GM21381 (cell line): Measurements from ENCODE around the gene LAMA2.

Experiments used
- ATAC-seq: cut with Tn5 transposase; IDR thresholded peaks from one replicate; pipeline ENCODE4 v1.9.1; 2021; ENCODE audit warnings: mild to moderate bottlenecking, moderate library complexity; ENCODE audit not compliant: unreplicated experiment

Gene LAMA2

DNA sequence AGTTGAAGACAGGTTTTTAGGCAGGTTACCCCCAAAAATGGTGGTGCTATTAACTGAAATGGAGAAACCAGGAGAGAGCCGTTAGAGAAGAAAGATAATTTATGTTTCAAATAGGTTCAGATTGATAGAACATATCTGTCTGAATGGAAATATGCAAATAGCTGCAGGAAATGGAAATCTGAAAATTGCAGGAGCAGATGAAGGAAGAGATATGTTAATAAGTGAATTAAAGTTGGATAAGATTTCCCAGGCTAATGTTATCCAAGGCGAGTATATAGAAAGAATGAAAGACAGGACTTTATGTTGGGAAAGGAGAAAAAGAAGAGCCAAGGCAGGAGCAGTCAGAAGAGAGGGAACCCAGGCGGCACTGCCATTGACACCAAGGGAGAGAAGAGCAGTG, 461.4 kb downstream of the LAMA2 start:
- ATAC-seq, result no peak

DNA sequence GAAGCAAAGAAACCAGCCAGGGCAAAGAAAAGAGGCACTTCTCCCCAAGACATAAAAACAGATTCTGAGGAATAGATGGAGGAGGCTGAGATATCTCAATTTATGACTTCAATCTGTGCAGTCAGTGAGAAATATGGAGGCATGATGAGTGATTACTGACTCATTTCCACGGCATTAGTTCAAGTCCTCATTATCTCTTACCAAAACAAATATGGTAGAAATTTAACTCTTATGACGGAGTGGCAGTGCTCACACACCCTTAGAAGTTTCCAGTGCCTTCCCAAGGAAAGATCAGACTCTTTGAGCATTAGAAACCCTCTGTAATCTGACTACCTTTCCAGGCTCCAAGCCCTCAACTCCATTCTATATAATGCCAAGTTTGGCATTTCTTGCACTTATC, 463.0 kb downstream of the LAMA2 start:
- no peak for ATAC-seq

DNA sequence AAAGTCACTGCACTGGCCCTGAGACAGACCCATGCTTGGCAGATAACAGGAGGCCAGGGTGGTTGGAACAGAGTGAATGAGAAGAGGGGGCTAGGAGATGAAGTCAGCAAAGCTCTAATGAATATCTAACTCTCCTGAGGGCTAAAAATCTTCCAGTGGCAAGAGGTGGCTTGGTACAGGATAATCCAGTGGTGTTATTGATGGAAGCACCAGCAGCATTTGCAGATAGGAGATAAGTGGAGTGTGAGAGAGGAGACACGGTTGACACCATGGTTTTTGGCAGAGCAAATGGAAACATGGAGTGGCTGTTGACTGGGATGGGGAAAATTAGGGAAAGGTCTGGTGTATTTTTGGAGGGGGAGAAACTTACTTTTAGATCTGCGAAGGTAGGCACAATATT, 464.0 kb downstream of the LAMA2 start:
- ATAC-seq, result no peak

DNA sequence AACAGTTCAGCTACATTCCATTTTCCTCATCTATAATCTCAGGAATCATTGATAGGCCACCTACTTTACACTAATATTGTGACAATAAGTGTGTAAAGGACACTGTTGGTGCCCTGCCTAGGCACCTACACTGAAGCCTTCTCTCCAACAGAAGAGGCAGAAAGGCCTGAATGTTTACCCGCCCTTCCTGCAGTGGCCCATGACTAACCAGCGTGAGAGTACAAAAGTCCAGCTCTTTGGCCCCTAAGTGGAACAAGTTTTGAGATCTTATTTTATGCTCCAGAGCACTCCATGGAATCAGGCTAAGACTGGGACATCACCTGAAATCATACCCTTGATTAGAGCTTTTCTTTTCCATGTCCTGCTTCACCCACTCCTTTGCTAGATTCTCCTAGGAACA, 467.3 kb downstream of the LAMA2 start:
- no peak for ATAC-seq

DNA sequence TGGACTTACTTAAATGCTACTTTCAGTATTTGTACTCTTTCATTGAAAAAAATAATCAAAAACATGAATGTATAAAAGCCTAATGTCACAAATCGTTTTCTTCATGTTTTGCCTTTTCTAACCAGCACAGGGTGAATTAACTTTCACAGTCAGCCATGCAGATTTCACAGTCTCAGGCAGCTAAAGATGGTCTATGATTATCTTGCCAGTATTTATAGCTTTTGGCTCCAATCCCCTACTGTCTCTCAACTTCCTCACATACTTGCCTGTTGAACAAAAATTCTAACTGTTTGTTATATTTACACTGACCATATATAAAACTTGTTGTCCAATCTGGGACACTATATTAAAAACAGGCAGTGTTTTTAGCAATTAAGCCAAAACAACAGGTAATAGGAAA, 468.9 kb downstream of the LAMA2 start:
- no peak for ATAC-seq

DNA sequence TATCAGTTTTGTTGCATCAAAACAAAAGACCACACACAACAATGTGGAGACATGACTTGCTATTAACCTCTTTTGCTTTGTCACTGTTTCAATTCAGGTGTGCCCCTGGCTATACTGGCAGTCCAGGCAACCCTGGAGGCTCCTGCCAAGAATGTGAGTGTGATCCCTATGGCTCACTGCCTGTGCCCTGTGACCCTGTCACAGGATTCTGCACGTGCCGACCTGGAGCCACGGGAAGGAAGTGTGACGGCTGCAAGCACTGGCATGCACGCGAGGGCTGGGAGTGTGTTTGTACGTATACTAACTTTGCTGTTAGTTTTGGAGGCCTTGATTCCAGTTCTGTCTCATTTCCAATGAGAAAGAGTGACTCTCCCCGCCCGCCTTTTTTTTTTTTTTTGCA, 470.1 kb downstream of the LAMA2 start:
- no peak for ATAC-seq

DNA sequence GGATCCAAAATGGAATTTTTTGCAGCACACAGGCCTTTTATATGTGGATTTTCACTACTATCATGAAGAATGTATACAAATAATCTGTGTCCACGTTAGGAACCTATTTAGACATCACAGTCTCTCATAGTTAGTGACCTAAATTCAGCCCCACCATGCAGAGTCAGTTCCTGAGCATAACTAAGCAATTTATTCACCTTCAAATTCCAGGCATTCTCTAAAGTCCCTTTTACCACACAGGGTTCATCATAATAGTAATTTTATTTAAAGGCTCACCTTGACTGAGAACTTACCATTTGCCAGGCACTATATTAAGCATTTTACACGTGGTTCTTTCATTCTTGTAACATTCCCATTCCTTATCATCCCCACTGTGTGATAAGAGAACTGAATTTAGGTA, 473.2 kb downstream of the LAMA2 start:
- no peak for ATAC-seq

DNA sequence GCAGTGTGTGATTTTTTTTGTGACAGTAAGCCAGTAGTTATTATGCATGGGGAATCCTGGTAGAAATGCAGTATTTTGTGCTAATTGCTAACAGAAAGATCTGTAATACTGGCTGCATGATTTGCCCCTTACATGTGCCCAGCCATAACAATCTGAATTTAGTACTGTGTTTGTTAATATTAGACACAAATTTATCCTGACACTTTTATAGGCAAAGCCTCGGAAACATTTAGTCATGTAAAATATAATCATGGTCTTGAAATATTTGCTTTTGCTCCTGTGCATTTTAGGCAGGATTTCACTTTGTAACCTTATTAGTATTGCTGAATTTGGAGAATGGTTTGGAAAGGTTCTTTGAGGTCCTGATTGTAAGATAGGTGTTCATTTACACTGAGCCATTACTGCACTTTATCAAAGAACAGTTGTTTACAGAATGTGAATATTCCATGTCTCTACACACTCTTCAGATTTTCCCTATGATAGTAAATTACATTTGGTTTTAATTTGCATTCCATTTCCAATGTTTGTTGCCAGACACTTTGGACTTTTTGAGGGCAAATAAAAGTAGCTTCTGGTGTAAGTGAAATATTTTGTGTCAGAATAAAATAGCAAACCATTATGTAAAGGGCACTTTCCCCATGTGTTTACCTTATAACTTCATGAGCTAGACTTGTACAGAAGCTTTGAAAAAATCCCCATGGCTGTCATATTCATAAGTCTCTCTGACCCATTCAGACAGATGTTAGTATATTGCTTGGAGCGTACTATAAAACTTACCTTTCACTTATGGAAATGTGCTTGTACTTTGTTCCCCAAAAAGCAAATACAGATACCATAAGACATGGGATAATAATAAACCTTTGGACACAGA, 477.1 kb downstream of the LAMA2 start:
- no peak for ATAC-seq

DNA sequence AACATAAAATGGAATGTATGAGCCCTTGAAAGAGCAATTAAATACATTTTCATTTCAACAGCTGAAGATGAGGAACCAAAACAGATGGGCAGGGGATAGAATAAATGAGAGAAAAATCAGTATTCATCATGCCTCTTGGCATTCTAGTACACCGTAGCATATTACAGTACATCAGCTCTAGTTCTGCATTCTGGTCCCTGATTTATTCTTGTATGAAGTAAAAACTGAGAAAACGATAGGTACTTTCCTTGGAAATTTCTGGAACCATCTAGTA, 477.7 kb downstream of the LAMA2 start:
- ATAC-seq, result no peak

DNA sequence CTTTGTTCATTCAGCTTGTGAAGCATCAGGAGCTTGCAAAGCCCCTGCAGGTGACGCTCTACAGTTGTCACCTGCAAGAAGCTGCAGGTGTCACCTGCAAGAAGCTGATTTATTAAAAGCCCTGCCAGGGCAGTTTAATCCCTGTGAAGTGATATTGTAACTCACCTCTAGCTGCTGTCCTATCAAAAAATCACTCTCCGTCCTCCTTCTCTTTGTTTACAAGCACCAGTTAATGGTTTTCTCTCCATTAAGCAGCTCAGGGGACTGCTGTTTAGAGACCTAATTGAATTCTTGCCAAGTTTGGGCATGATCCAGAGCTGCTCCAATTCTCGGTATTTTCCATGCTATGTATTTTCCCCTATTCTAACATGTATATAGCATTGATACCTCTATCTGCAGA, 481.1 kb downstream of the LAMA2 start:
- ATAC-seq, result no peak

DNA sequence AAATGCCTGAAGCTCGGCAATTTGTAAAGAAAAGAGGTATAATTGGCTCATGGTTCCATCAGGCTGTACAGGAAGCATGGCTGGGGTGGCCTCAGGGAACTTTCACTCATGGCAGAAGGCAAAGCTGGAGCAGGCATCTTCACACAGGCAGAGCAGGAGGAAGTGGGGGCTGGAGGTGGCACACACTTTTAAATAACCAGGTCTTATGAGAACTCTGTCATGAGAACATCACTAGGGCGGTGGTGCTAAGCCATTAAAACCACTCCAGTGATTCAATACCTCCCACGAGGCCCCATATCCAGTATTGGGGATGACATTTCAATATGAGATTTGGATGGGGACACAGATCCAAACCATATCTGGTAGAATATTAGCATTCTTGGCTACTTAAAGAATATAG, 481.8 kb downstream of the LAMA2 start:
- ATAC-seq, result no peak

DNA sequence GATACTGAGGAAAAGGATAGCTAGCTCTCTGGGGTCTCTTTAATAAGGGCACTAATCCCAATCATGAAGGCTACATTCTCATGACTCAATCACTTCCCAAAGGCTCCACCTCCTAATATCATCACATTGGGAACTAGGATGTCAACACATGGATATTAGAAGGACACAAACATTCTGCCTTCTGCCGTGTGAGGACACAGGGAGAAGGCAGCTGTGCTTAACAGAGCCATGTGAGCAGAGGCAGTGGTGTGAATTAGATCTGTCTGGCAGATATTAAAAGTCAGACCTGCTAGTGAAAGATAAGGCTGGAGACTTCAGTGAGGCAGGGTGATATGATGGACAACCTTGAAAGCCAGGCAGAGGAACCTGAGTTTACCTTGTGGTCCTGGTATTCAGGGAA, 485.1 kb downstream of the LAMA2 start:
- no peak for ATAC-seq

DNA sequence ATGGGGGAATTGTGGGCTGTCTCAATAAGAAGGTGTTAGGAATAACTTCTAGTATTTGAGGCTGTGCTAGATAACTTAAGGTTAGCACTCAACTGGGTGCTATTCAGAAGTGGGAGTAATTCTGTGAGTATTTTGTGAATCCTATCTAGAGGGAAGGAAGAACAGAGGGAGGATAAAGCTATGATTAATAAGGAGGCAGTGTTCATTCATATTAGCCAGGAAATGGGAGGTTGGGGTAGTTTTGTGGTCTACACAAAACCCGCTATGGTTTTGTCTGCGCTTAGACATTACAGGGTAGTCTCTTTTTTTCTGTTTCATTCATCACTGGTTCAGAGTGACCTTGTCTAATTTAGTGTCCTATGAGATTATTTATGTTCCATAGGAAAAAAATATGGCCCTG, 486.0 kb downstream of the LAMA2 start:
- no peak for ATAC-seq

DNA sequence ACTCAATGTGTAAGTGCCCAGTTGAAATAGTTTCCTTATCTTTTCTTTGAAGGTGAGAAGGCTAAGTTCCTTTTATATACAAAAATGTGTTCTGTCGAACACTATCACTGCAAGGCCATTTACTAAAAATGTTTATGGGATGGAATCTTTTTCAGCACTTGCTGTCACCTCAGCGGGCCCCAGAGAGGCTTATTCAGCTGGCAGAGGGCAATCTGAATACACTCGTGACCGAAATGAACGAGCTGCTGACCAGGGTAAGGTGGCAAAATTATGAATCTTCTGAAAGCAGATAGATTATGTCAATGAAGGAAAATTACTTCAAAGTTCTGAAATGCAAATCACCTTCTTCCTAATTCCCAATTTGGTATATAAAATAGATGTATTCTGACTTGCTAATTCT, 486.8 kb downstream of the LAMA2 start:
- ATAC-seq, result no peak

DNA sequence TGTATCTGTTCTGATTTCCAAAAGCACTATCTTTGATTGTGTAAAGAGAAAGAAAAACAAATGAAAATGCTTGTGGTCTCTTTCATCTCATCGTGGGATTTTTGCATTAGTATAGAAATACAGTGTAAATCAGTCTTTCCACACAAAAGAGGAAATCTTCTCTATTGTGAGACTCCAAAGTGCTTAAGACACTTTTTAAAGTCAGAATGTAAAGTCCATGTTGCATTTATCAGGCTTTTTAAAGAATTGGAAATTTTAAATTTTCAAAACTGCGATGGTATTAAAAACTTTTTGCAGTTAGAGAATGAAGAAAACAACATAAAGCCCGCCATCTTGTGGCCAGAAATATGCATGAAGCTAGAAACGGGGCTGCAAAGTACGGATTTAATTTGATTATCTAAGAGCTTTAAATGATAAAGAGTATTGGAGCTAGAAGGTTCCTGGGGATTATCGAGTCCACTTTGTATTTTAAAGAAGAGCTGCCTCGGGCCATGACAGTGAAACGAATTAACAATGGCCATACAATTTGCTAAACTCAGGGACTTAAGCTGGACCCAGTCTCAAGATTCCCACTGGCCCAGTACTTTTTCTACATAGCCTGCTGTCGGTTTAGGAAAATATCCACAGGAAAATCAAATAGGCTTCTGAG, 487.5 kb downstream of the LAMA2 start:
- ATAC-seq, result peak; percentile 57

DNA sequence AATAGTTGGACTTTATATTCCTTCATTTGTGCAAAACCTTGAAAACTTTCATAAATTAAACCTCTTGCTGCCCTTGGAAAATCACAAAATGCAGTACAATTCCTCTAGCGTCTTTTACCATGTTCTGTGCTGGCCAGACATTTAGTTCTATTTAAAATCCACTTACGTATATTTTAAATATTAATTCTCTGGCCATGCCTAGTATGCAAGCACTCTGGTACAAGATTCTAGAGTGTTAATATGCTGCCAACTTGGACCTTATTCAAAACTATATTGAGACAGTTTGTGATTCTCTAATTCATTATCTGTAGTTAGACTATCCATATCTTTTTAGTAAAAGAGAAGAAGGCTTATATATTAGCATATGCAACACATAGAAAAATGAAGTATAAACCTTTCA, 498.9 kb downstream of the LAMA2 start:
- no peak for ATAC-seq

DNA sequence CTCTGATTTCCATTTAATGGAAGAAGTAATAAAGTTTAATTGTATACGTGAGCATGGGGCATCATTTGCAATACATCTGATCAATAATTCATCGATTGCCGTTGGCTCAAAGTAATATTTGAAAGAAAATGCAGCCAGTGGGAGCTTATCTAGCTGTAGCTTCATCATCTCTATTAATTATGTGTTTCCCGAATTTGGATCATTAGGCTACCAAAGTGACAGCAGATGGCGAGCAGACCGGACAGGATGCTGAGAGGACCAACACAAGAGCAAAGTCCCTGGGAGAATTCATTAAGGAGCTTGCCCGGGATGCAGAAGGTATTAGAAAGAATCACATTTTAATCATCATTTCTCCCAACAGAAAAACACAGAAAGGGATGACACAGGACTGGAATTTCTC, 500.0 kb downstream of the LAMA2 start:
- no peak for ATAC-seq

DNA sequence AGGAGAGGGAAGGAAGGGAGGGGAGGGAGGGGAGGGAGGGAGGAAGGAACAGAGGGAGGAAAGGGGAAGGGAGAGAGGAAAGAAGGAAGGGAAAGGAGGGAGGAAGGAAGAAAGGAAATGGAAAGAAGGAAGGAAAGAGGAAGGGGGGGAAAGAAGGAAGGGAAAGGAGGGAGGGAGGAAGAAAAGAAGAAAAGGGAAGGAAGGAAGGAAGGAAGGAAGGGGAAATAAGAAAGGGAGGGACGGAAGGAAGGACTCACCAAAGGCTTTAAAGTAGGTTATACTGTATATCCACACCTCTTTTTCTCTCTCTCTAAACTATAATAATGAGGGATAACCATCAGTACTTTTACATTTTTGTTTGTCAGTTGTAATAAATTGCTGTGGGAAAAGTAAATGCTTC, 502.2 kb downstream of the LAMA2 start:
- no peak for ATAC-seq

DNA sequence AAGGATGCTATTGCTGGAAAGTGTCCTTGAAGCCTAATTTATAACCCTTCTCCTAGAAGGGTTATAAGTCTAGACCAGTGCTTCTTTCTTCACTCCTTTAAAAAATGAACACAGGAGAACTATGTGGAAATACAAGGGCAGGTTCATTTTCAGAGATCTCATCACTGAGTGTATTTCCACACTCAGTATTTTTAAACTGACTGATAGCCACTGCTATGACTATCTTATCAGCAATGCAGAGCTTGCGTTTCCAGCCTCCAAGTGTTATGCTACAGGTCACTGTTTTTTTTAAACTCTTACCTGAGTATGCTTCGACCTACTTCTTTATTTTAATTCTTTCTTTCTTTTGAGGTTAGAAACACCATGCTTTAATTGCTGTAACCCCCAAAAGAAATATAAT, 508.0 kb downstream of the LAMA2 start:
- no peak for ATAC-seq

DNA sequence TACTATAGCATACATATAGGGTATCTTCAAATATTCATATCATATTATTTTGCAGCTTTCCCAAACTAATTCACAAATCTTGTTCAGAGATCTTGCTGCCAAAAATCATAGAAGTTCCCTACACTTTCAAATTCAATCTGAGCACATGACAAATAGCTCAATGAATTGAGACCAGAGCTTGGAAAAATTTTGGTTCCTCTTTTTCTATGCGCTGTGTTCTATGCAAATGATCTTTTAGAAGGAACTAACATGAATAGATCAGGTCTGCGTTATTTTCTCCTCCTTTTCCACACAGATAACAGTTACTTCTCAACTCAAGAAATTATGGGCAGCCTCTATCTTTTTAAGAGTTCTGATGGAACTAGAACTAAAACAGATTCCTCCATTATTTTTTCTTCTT, 510.7 kb downstream of the LAMA2 start:
- no peak for ATAC-seq

DNA sequence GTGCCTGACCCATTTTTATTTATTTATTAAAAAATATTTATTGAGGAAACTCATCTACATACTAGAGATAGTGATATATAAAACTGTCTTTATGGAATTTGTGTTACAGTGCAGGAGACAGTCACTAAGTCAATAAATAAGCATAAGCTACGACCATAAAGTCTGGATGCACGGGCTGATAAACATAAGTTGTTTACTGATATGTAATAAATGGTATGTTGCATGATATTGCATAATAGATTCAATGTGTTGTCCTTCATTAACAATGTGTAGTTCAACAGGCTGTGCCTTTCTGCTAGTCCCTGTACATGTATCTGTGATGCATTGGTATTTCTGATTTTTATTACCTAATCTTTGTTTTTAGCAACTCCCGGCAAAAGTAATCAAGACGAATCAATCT, 515.8 kb downstream of the LAMA2 start:
- ATAC-seq, result no peak

DNA sequence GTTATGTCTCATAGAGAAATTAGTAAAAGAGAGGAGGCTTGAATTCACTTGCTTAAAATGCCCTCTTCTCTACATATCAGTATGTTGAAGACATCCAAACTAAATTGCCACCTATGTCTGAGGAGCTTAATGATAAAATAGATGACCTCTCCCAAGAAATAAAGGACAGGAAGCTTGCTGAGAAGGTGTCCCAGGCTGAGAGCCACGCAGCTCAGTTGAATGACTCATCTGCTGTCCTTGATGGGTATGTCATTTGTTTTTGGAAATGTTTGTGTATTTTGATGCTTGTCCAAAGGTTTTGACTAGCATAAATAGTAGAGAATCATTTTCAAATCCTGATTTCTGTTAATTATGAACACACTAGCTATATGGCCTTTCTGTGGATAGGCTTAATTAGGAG, 519.3 kb downstream of the LAMA2 start:
- ATAC-seq, result no peak

DNA sequence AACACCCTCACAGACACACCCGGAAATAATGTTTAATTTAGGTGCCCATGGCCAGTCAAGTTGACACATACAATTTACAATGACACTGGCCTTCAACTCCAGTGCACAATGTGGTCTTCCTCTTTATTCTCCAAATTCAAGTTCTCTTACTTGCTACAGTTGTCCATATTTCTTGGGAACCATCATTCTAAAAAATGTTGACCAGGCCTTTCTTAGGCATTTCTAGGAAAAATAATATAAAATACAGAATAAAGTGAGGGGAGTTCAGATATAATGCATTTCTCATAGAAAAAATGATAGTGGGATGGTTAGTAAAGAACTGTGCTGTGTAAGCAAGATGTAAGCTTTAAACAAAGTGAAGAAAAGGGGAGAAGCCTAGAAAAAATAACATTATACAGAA, 528.2 kb downstream of the LAMA2 start:
- ATAC-seq, result no peak
